ENCODE results near the gene CELF6.

- TF ChIP-seq CTCF (IDR thresholded peaks at IDR 0.05; ENCODE audit: poor library complexity, severe bottlenecking) (no peak), REST (IDR thresholded peaks at IDR 0.05; ENCODE audit: borderline replicate concordance) (no peak), RAD21 (conservative IDR thresholded peaks at IDR 0.05) (no peak), POLR2AphosphoS5 (IDR thresholded peaks at IDR 0.05) (no peak), EP300 (conservative IDR thresholded peaks at IDR 0.05; ENCODE audit: poor library complexity, severe bottlenecking) (no peak)
These were observed 81.4 kb downstream of the CELF6 start for GRCh38 chr15:72238586-72238985.
